Upper lobe of left lung (tissue), 6 donors: ENCODE results near the gene PRSS56. TPM values are rescaled to one million over a fixed set of nuclear protein-coding genes. Genes with fewer than 3 reads are reported as not detected.

Experiments used
- ATAC-seq, 2 donors: fragments of 200-7000 bp; cut with Tn5 transposase; one replicate each; pipeline ENCODE4 v1.9.1; 2022; ENCODE audit warnings: mild to moderate bottlenecking in 2 of 2, moderate library complexity in 2 of 2; ENCODE audit not compliant: low FRiP score in 2 of 2
- DNase-seq, 2 donors: peaks; one replicate each; pipeline ENCODE4 v3.0.0-alpha.2; 2019 to 2020
- H3K27ac ChIP-seq, 4 donors: fragments of 200-600 bp; sonication (generic); one replicate each; pipeline ENCODE4 v1.5.1; 2016 to 2019
- H3K27me3 ChIP-seq, 4 donors: fragments of 200-600 bp; sonication (generic); one replicate each; pipeline ENCODE4 v1.5.1; 2017 to 2019
- H3K36me3 ChIP-seq, 4 donors: fragments of 200-600 bp; sonication (generic); one replicate each; pipeline ENCODE4 v1.5.1; 2016 to 2019
- H3K4me1 ChIP-seq, 4 donors: fragments of 200-600 bp; sonication (generic); one replicate each; pipeline ENCODE4 v1.5.1; 2018 to 2019
- H3K4me3 ChIP-seq, 4 donors: fragments of 200-600 bp; sonication (generic); one replicate each; pipeline ENCODE4 v1.5.1; 2017 to 2019; ENCODE audit warnings: mild to moderate bottlenecking in 2 of 4, moderate library complexity in 1 of 4
- H3K9me3 ChIP-seq, 4 donors: fragments of 200-600 bp; sonication (generic); one replicate each; pipeline ENCODE4 v1.5.1; 2018 to 2019
- CTCF ChIP-seq, 6 experiments: fragments of 450-650 bp in 4 of 6; fragments of 200-600 bp in 2 of 6; sonication (generic) in 2 of 6; IDR thresholded peaks; one replicate each; pipeline ENCODE4 v1.5.1; 2016 to 2019; ENCODE audit warnings: antibody characterized with exemption in 6 of 6
- EP300 ChIP-seq, 4 donors: sonication (generic); formaldehyde crosslinking; IDR thresholded peaks; one replicate each; pipeline ENCODE4 v1.5.1; 2017; ENCODE audit warnings: antibody characterized with exemption in 4 of 4, control low read depth in 2 of 4
- POLR2A ChIP-seq, 4 donors: fragments of 450-650 bp; IDR thresholded peaks; one replicate each; pipeline ENCODE4 v1.5.1; 2016 to 2017; ENCODE audit warnings: antibody characterized with exemption in 4 of 4, mild to moderate bottlenecking in 2 of 4
- POLR2AphosphoS5 ChIP-seq, 2 donors: sonication (generic); formaldehyde crosslinking; IDR thresholded peaks; one replicate each; pipeline ENCODE4 v1.5.1; 2017; ENCODE audit warnings: antibody characterized with exemption in 2 of 2
- WGBS, 2 donors: methylation state at CpG; one replicate each; pipeline ENCODE4 v1.1.5; 2017 to 2018; 5-methylcytosine and 5-hydroxymethylcytosine counted together
- total RNA-seq, 6 donors: library from RNA; depleted of rRNA in 4 of 6; stranded (reverse); fragments of >200 nt in 4 of 6; gene quantifications; one replicate each; pipeline versions ENCODE4 v1.1.0 to v1.2.1, GENCODE V29; 2016 to 2021
- donor health status: DM: no; HTN: no; CAD: no; lungs with moderate emphysema.
- donor health status: DM: no; HTN: yes; CAD: no; lungs with severe emphysema.

PRSS56 gene
- total RNA-seq, 6 donors from 2014 or later: not detected

GRCh38 chr2:232482301-232483238, 37.6 kb upstream of the PRSS56 start:
- Histone ChIP-seq H3K36me3 (no peaks in the 10 kb centered on the region), H3K4me1 (peaks cover 6 to 26% (median 14%) of the 10 kb centered on the region in 4 donors), H3K27ac (no peak overlapping the region), H3K9me3 (no peaks in the 10 kb centered on the region), H3K4me3 (no peak overlapping the region), H3K27me3 (peaks cover 0 to 42% (median 21%) of the 10 kb centered on the region in 4 donors)
- ATAC-seq (no peak), DNase-seq (peak in 1 of 2 donors; percentile 67)
- WGBS, 2 donors: 86 to 90% methylated on average over 19 to 31 of the region's 31 CpGs
- TF ChIP-seq POLR2AphosphoS5 (IDR thresholded peaks at IDR 0.05) (no peak), EP300 (IDR thresholded peaks at IDR 0.05) (no peak), CTCF (IDR thresholded peaks at IDR 0.05) (no peak), POLR2A (IDR thresholded peaks at IDR 0.05) (no peak)

GRCh38 chr2:232483311-232483922, 36.8 kb upstream of the PRSS56 start:
- Histone ChIP-seq H3K27me3 (peaks cover 0 to 51% (median 24%) of the 10 kb centered on the region in 4 donors), H3K4me3 (no peak overlapping the region), H3K9me3 (no peaks in the 10 kb centered on the region), H3K27ac (no peak overlapping the region), H3K36me3 (no peaks in the 10 kb centered on the region), H3K4me1 (peaks cover 7 to 32% (median 14%) of the 10 kb centered on the region in 4 donors)
- WGBS, 2 donors: 87 to 100% methylated on average over 1 to 8 of the region's 10 CpGs
- TF ChIP-seq CTCF (IDR thresholded peaks at IDR 0.05): no peak
- DNase-seq: no peak
- no peak for ATAC-seq

- Histone ChIP-seq H3K27me3 (peaks cover 0 to 57% (median 26%) of the 10 kb centered on the region in 4 donors), H3K27ac (no peak overlapping the region), H3K4me1 (peaks cover 7 to 32% (median 14%) of the 10 kb centered on the region in 4 donors), H3K9me3 (no peaks in the 10 kb centered on the region), H3K36me3 (no peaks in the 10 kb centered on the region), H3K4me3 (no peak overlapping the region)
- TF ChIP-seq CTCF (IDR thresholded peaks at IDR 0.05) (no peak), POLR2A (IDR thresholded peaks at IDR 0.05) (no peak), POLR2AphosphoS5 (IDR thresholded peaks at IDR 0.05) (no peak), EP300 (IDR thresholded peaks at IDR 0.05) (no peak)
- ATAC-seq (no peak), DNase-seq (no peak)
- WGBS, 2 donors: 92 to 100% methylated on average over 1 to 19 of the region's 19 CpGs
Observed at GRCh38 chr2:232483923-232484627, 36.1 kb upstream of the PRSS56 start.

- Histone ChIP-seq H3K9me3 (no peaks in the 10 kb centered on the region), H3K27ac (no peak overlapping the region), H3K36me3 (no peaks in the 10 kb centered on the region), H3K4me1 (peaks cover 7 to 32% (median 14%) of the 10 kb centered on the region in 4 donors), H3K27me3 (peaks cover 0 to 57% (median 26%) of the 10 kb centered on the region in 4 donors), H3K4me3 (no peak overlapping the region)
- DNase-seq: no peak
- 78 to 89% methylated on average over 4 to 10 of the region's 12 CpGs for WGBS, 2 donors
- no peak for ATAC-seq
- TF ChIP-seq CTCF (IDR thresholded peaks at IDR 0.05) (no peak), EP300 (IDR thresholded peaks at IDR 0.05) (no peak), POLR2AphosphoS5 (IDR thresholded peaks at IDR 0.05) (no peak), POLR2A (IDR thresholded peaks at IDR 0.05) (no peak)
Observed at GRCh38 chr2:232484628-232485347, 35.4 kb upstream of the PRSS56 start.
